Stimulated activated CD4-positive, alpha-beta T cell treated with anti-CD3 and anti-CD28 coated beads, Interleukin-4, amount 100 ng/mL, for 48 hours (primary cell): ENCODE results near the gene PTGS1.

Experiments used
- DNase-seq, 2 donors: peaks; one replicate each; pipeline ENCODE4 v3.0.0-alpha.2; 2020; ENCODE audit warnings: low read depth in 2 of 2

The PTGS1 gene

GRCh38 chr9:122374885-122375420, 4.1 kb downstream of the PTGS1 start:
- no peak for DNase-seq

- DNase-seq = no peak
These were observed 6.0 kb downstream of the PTGS1 start for GRCh38 chr9:122376796-122377195.

- DNase-seq = no peak
These were observed 6.7 kb downstream of the PTGS1 start for GRCh38 chr9:122377241-122378164.

- DNase-seq = no peak
These were observed 7.4 kb downstream of the PTGS1 start for GRCh38 chr9:122378236-122378635.

- DNase-seq = no peak
These were observed 8.5 kb downstream of the PTGS1 start for GRCh38 chr9:122379340-122379739.

GRCh38 chr9:122380293-122380692, 9.5 kb downstream of the PTGS1 start:
- DNase-seq = no peak

GRCh38 chr9:122381206-122381950, 10.6 kb downstream of the PTGS1 start:
- DNase-seq = no peak

GRCh38 chr9:122382901-122383850, 12.4 kb downstream of the PTGS1 start:
- DNase-seq = no peak

- no peak for DNase-seq
These were observed 13.2 kb downstream of the PTGS1 start for GRCh38 chr9:122383992-122384461.

GRCh38 chr9:122386311-122386872, 15.6 kb downstream of the PTGS1 start:
- no peak for DNase-seq

- no peak for DNase-seq
These were observed 16.7 kb downstream of the PTGS1 start for GRCh38 chr9:122387536-122387935.

- DNase-seq = no peak
These were observed 18.4 kb downstream of the PTGS1 start for GRCh38 chr9:122389195-122389594.

GRCh38 chr9:122389799-122390481, 19.1 kb downstream of the PTGS1 start:
- no peak for DNase-seq

GRCh38 chr9:122392284-122392683, 21.5 kb downstream of the PTGS1 start:
- DNase-seq = no peak

- no peak for DNase-seq
These were observed 21.9 kb downstream of the PTGS1 start for GRCh38 chr9:122392714-122393113.

GRCh38 chr9:122393284-122393983, 22.6 kb downstream of the PTGS1 start:
- DNase-seq = no peak

- no peak for DNase-seq
These were observed 23.7 kb downstream of the PTGS1 start for GRCh38 chr9:122394265-122395125.

GRCh38 chr9:122396614-122397148, 25.9 kb downstream of the PTGS1 start:
- no peak for DNase-seq

- DNase-seq = no peak
These were observed 26.9 kb downstream of the PTGS1 start for GRCh38 chr9:122397749-122398148.
